SK-N-SH treated with all-trans-retinoic acid at 6 μM for 48 hours (cell line): Measurements from ENCODE around the gene CMBL.
"Not testable (repeated sequence)": the region's sequence is repeated elsewhere in the genome, so short reads cannot be mapped to it uniquely, and the experiment has no call there.

Source experiments
- ATAC-seq: fragments of 200-7000 bp; cut with Tn5 transposase; 3 replicates; pipeline ENCODE4 v1.9.1; 2020; ENCODE audit warnings: mild to moderate bottlenecking, moderate library complexity
- ARNTL ChIP-seq: fragments of 450-650 bp; formaldehyde crosslinking; IDR thresholded peaks from 2 replicates; pipeline ENCODE4 v1.5.0; 2020; ENCODE audit warnings: low read depth, mild to moderate bottlenecking, moderate library complexity, borderline replicate concordance
- BACH2 ChIP-seq: fragments of 250-450 bp; sonication (Bioruptor Pico); IDR thresholded peaks from 2 replicates; pipeline ENCODE4 v1.9.0; 2021; ENCODE audit warnings: mild to moderate bottlenecking, borderline replicate concordance
- CREB5 ChIP-seq: fragments of 250-450 bp; sonication (Bioruptor Pico); IDR thresholded peaks from 2 replicates; pipeline ENCODE4 v1.5.1; 2020; ENCODE audit warnings: low read depth, mild to moderate bottlenecking, moderate library complexity
- CSDC2 ChIP-seq: fragments of 250-450 bp; sonication (Bioruptor Pico); IDR thresholded peaks from 2 replicates; pipeline ENCODE4 v1.5.0; 2020; ENCODE audit warnings: mild to moderate bottlenecking, moderate library complexity
- CSRNP3 ChIP-seq: fragments of 250-450 bp; sonication (Bioruptor Pico); IDR thresholded peaks from 2 replicates; pipeline ENCODE4 v1.5.1; 2021; ENCODE audit warnings: mild to moderate bottlenecking, moderate library complexity
- ESRRG ChIP-seq: fragments of 250-450 bp; sonication (Bioruptor Pico); IDR thresholded peaks from 2 replicates; pipeline ENCODE4 v1.6.1; 2021; ENCODE audit warnings: mild to moderate bottlenecking
- ISL1 ChIP-seq: fragments of 250-450 bp; sonication (Bioruptor Pico); IDR thresholded peaks from 2 replicates; pipeline ENCODE4 v2.1.2; 2022; ENCODE audit warnings: mild to moderate bottlenecking, moderate library complexity
- OSR1 ChIP-seq: fragments of 250-450 bp; sonication (Bioruptor Pico); IDR thresholded peaks from 2 replicates; pipeline ENCODE4 v1.8.0; 2022; ENCODE audit warnings: moderate library complexity, mild to moderate bottlenecking, inconsistent platforms
- PATZ1 ChIP-seq: fragments of 250-450 bp; sonication (Bioruptor Pico); IDR thresholded peaks from 2 replicates; pipeline ENCODE4 v1.8.0; 2020; ENCODE audit warnings: mild to moderate bottlenecking, moderate library complexity, borderline replicate concordance
- POU6F1 ChIP-seq: fragments of 250-450 bp; sonication (Bioruptor Pico); IDR thresholded peaks from 2 replicates; pipeline ENCODE4 v1.8.0; 2021; ENCODE audit warnings: low read depth, mild to moderate bottlenecking, moderate library complexity, borderline replicate concordance
- PPARA ChIP-seq: fragments of 250-450 bp; sonication (Bioruptor Pico); IDR thresholded peaks from 2 replicates; pipeline ENCODE4 v1.5.0; 2020; ENCODE audit warnings: mild to moderate bottlenecking, borderline replicate concordance
- RARB ChIP-seq: fragments of 250-450 bp; sonication (Bioruptor Pico); IDR thresholded peaks from 2 replicates; pipeline ENCODE4 v1.8.0; 2021; ENCODE audit warnings: mild to moderate bottlenecking, moderate library complexity
- SNAI2 ChIP-seq: fragments of 250-450 bp; sonication (Bioruptor Pico); IDR thresholded peaks from 2 replicates; pipeline ENCODE4 v1.5.0; 2020; ENCODE audit warnings: mild to moderate bottlenecking, moderate library complexity
- TOX ChIP-seq: fragments of 250-450 bp; sonication (Bioruptor Pico); IDR thresholded peaks from 2 replicates; pipeline ENCODE4 v1.8.0; 2021; ENCODE audit warnings: mild to moderate bottlenecking, moderate library complexity, borderline replicate concordance
- TSHZ2 ChIP-seq: fragments of 250-450 bp; sonication (Bioruptor Pico); IDR thresholded peaks from 2 replicates; pipeline ENCODE4 v1.5.0; 2020; ENCODE audit warnings: mild to moderate bottlenecking, moderate library complexity
- ZC3H10 ChIP-seq: fragments of 250-450 bp; sonication (Bioruptor Pico); IDR thresholded peaks from 2 replicates; pipeline ENCODE4 v1.5.1; 2021; ENCODE audit warnings: mild to moderate bottlenecking, moderate library complexity
- ZFP3 ChIP-seq: fragments of 250-450 bp; sonication (Bioruptor Pico); IDR thresholded peaks from 2 replicates; pipeline ENCODE4 v1.5.0; 2020; ENCODE audit warnings: mild to moderate bottlenecking, moderate library complexity
- ZFP30 ChIP-seq: fragments of 450-650 bp; formaldehyde crosslinking; IDR thresholded peaks from 2 replicates; pipeline ENCODE4 v1.5.0; 2022; ENCODE audit warnings: mild to moderate bottlenecking, moderate library complexity
- ZNF565 ChIP-seq: fragments of 450-650 bp; formaldehyde crosslinking; conservative IDR thresholded peaks from 2 replicates; pipeline ENCODE4 v1.5.0; 2020; ENCODE audit warnings: low read depth, mild to moderate bottlenecking, moderate library complexity
- ZNF70 ChIP-seq: fragments of 450-650 bp; formaldehyde crosslinking; IDR thresholded peaks from 2 replicates; pipeline ENCODE4 v1.5.0; 2020; ENCODE audit warnings: mild to moderate bottlenecking, moderate library complexity
- ZNF8 ChIP-seq: fragments of 450-650 bp; formaldehyde crosslinking; IDR thresholded peaks from 2 replicates; pipeline ENCODE4 v1.5.0; 2020; ENCODE audit warnings: mild to moderate bottlenecking, moderate library complexity

The CMBL gene

GRCh38 chr5:10248378-10249260 is 59.1 kb downstream of the CMBL start:
- TF ChIP-seq BACH2 (no peak), ISL1 (CRISPR knock-in tag) (no peak), ZFP3 (CRISPR knock-in tag) (no peak), POU6F1 (CRISPR knock-in tag) (no peak), ARNTL (CRISPR knock-in tag) (no peak), OSR1 (CRISPR knock-in tag) (no peak)
- ATAC-seq = no peak

- ATAC-seq = not testable (repeated sequence)
These were observed 60.5 kb downstream of the CMBL start for GRCh38 chr5:10247217-10247616.

- no peak for ATAC-seq
- TF ChIP-seq CSDC2 (CRISPR knock-in tag) = no peak
- TF ChIP-seq ESRRG = no peak
- TF ChIP-seq ZFP30 = no peak
- TF ChIP-seq POU6F1 (CRISPR knock-in tag) = no peak
- TF ChIP-seq BACH2 = no peak
- no peak for TF ChIP-seq PATZ1 (CRISPR knock-in tag)
- no peak for TF ChIP-seq CREB5 (CRISPR knock-in tag)
- TF ChIP-seq TOX = no peak
- TF ChIP-seq ARNTL (CRISPR knock-in tag) = no peak
- TF ChIP-seq CSRNP3 = no peak
- no peak for TF ChIP-seq ZNF70
These were observed 60.9 kb downstream of the CMBL start for GRCh38 chr5:10246761-10247160.

- no peak for ATAC-seq
- TF ChIP-seq ISL1 (CRISPR knock-in tag) (no peak), PPARA (CRISPR knock-in tag) (no peak), TSHZ2 (CRISPR knock-in tag) (no peak), ZC3H10 (CRISPR knock-in tag) (no peak), RARB (CRISPR knock-in tag) (no peak), ZNF565 (no peak), POU6F1 (CRISPR knock-in tag) (no peak), ZNF8 (no peak), CREB5 (CRISPR knock-in tag) (no peak), ESRRG (no peak), CSDC2 (CRISPR knock-in tag) (no peak), ZFP3 (CRISPR knock-in tag) (no peak), SNAI2 (CRISPR knock-in tag) (no peak)
- TF ChIP-seq, all 23 proteins: peak for 0
These were observed 63.3 kb downstream of the CMBL start for GRCh38 chr5:10244342-10244944.
